Stimulated activated CD4-positive, alpha-beta T cell treated with anti-CD3 and anti-CD28 coated beads, Interleukin-1b, Interleukin-23, amount 100 ng/mL, for 24 hours (primary cell): ENCODE data around the gene CFLAR.
"Not testable (repeated sequence)": the region's sequence is repeated elsewhere in the genome, so short reads cannot be mapped to it uniquely, and the experiment has no call there.

Source experiments
- DNase-seq, 4 experiments: peaks; one replicate each; pipeline ENCODE4 v3.0.0-alpha.2; 2020; ENCODE audit warnings: low read depth in 4 of 4, low spot score in 1 of 4

The CFLAR gene

GRCh38 chr2:201144101-201145051, 28.4 kb downstream of the CFLAR start:
- DNase-seq, result no peak

- no peak for DNase-seq
These were observed 32.5 kb downstream of the CFLAR start for GRCh38 chr2:201148434-201148990.

GRCh38 chr2:201149064-201149820, 33.3 kb downstream of the CFLAR start:
- DNase-seq, result no peak

GRCh38 chr2:201149821-201150165, 33.8 kb downstream of the CFLAR start:
- DNase-seq, result not testable (repeated sequence)

- DNase-seq, result no peak
These were observed 34.6 kb downstream of the CFLAR start for GRCh38 chr2:201150454-201151020.

- DNase-seq, result no peak
These were observed 35.4 kb downstream of the CFLAR start for GRCh38 chr2:201151127-201151981.

- no peak for DNase-seq
These were observed 36.6 kb downstream of the CFLAR start for GRCh38 chr2:201152517-201152916.

- no peak for DNase-seq
These were observed 37.2 kb downstream of the CFLAR start for GRCh38 chr2:201152999-201153815.

GRCh38 chr2:201154615-201155399, 38.8 kb downstream of the CFLAR start:
- no peak for DNase-seq

GRCh38 chr2:201156036-201156435, 40.1 kb downstream of the CFLAR start:
- DNase-seq, result no peak

GRCh38 chr2:201156640-201157039, 40.7 kb downstream of the CFLAR start:
- no peak for DNase-seq

GRCh38 chr2:201157694-201158093, 41.7 kb downstream of the CFLAR start:
- no peak for DNase-seq

GRCh38 chr2:201158111-201158929, 42.4 kb downstream of the CFLAR start:
- no peak for DNase-seq

- no peak for DNase-seq
These were observed 48.2 kb downstream of the CFLAR start for GRCh38 chr2:201164166-201164565.

GRCh38 chr2:201167546-201167945, 51.6 kb downstream of the CFLAR start:
- no peak for DNase-seq

- DNase-seq, result not testable (repeated sequence)
These were observed 52.5 kb downstream of the CFLAR start for GRCh38 chr2:201168496-201168895.

- DNase-seq, result no peak
These were observed 55.4 kb downstream of the CFLAR start for GRCh38 chr2:201171259-201171814.

GRCh38 chr2:201172279-201172678, 56.3 kb downstream of the CFLAR start:
- DNase-seq, result no peak
